ENCODE measurements around the gene CDC25A. TPM values are rescaled to one million over a fixed set of nuclear protein-coding genes. Genes with fewer than 3 reads are reported as not detected.

Gene CDC25A
- total and polyA plus RNA-seq, 9 of the 15 experiments (the other 6 are each of a cell fraction or from before 2014, with no cell fraction given): 3.4 to 61.3 (median 51.8) TPM

DNA sequence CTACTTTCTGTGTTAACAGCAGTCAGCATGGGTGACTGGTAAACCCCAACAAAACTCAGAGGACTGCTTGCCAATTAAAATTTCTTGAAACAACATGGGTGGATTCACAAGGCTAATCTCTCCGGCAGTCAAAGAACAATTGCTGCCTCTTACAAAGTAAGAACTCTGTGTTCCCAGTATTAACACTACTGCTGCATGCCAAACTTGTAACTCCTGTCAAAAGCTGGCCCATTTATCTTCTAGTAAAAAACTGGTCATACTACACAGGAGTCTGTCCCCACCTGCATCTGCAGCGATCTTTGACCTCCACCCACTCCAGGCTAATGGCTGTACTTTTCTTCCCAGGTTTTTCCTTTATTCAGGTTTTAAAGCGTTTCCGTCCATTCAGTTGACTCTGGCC, 44.0 kb upstream of the CDC25A start:
- H3K4me1 ChIP-seq (replicated peaks in 1 of 2; ENCODE audit: control insufficient read depth in 2 of 2, insufficient read depth in 2 of 2, low read length in 2 of 2): peaks cover 7 to 14% of the 10 kb centered on the region in 2 experiments; a peak in 3 of 5 replicates
- no peak overlapping the region for H3K9ac ChIP-seq (ENCODE audit: insufficient read depth in 1 of 2, low read depth in 2 of 2, low read length in 2 of 2)
- in situ Hi-C loops (cut with MboI) (loop anchor here (10.0 kb wide), 1 partner anchor 203 kb away; the partner anchor contains the start of gene PLXNB1), intact Hi-C loops (cut with micrococcal nuclease) (loop anchor here (2.0 kb wide), 2 partner anchors 41 to 205 kb away; no protein-coding TSS in a partner anchor)
- H3K36me3 ChIP-seq (ENCODE audit: control insufficient read depth, insufficient read depth, low read length): no peaks in the 10 kb centered on the region
- peaks cover 3% of the 10 kb centered on the region for H3K9me3 ChIP-seq (replicated peaks; ENCODE audit: control insufficient read depth, insufficient read depth, low read depth, low read length)
- no peak overlapping the region for H3K4me2 ChIP-seq (ENCODE audit: insufficient read depth, low read length)
- H3K4me3 ChIP-seq: no peak overlapping the region
- ATAC-seq (no peak), FAIRE-seq (no peak), DNase-seq (ENCODE audit: extremely low read depth in 1 of 4, low spot score in 3 of 4) (no peak)
- no peak overlapping the region for H2AFZ ChIP-seq (ENCODE audit: low read depth, low read length)
- H3K27me3 ChIP-seq (ENCODE audit: control insufficient read depth in 2 of 2, insufficient read depth in 2 of 2, low read length in 2 of 2): peaks cover 0 to 2% of the 10 kb centered on the region in 2 experiments; a peak in 1 of 5 replicates
- H3K9me1 ChIP-seq (ENCODE audit: control insufficient read depth, insufficient read depth, low read length): no peaks in the 10 kb centered on the region
- H3K27ac ChIP-seq (ENCODE audit: extremely low read depth, low read depth, low read length): no peak overlapping the region
- H4K20me1 ChIP-seq (replicated peaks; ENCODE audit: control insufficient read depth, insufficient read depth, low read length): no peaks in the 10 kb centered on the region
- 30% methylated on average over 3 of the region's 4 CpGs for WGBS (ENCODE audit: insufficient coverage, low coverage, missing lambda C conversion rate)
- BruUV-seq (replicated peaks): no TSS peak
- no peaks in the 10 kb centered on the region for H3K79me2 ChIP-seq (ENCODE audit: control insufficient read depth, insufficient read depth, low read length)
- TF ChIP-seq ARHGAP35 (IDR thresholded peaks at IDR 0.05; ENCODE audit: partially characterized antibody): no peak
- TF ChIP-seq, protein P1, sequence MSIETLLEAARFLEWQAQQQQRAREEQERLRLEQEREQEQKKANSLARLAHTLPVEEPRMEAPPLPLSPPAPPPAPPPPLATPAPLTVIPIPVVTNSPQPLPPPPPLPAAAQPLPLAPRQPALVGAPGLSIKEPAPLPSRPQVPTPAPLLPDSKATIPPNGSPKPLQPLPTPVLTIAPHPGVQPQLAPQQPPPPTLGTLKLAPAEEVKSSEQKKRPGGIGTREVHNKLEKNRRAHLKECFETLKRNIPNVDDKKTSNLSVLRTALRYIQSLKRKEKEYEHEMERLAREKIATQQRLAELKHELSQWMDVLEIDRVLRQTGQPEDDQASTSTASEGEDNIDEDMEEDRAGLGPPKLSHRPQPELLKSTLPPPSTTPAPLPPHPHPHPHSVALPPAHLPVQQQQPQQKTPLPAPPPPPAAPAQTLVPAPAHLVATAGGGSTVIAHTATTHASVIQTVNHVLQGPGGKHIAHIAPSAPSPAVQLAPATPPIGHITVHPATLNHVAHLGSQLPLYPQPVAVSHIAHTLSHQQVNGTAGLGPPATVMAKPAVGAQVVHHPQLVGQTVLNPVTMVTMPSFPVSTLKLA (conservative IDR thresholded peaks at IDR 0.05): no peak
- TF ChIP-seq, protein P2, sequence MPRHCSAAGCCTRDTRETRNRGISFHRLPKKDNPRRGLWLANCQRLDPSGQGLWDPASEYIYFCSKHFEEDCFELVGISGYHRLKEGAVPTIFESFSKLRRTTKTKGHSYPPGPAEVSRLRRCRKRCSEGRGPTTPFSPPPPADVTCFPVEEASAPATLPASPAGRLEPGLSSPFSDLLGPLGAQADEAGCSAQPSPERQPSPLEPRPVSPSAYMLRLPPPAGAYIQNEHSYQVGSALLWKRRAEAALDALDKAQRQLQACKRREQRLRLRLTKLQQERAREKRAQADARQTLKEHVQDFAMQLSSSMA (CRISPR knock-in tag; IDR thresholded peaks at IDR 0.05): no peak
- no peak for TF ChIP-seq FOXK2 (conservative IDR thresholded peaks at IDR 0.05 in 1 of 2, IDR thresholded peaks at IDR 0.05 in 1 of 2; ENCODE audit: low read depth in 2 of 2)
- TF ChIP-seq CHCHD3 (CRISPR knock-in tag; IDR thresholded peaks at IDR 0.05): no peak
- TF ChIP-seq, protein P3, sequence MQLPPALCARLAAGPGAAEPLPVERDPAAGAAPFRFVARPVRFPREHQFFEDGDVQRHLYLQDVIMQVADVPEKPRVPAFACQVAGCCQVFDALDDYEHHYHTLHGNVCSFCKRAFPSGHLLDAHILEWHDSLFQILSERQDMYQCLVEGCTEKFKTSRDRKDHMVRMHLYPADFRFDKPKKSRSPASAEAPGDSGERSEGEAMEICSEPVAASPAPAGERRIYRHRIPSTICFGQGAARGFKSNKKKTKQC (CRISPR knock-in tag; IDR thresholded peaks at IDR 0.05): no peak
- TF ChIP-seq, protein P4, sequence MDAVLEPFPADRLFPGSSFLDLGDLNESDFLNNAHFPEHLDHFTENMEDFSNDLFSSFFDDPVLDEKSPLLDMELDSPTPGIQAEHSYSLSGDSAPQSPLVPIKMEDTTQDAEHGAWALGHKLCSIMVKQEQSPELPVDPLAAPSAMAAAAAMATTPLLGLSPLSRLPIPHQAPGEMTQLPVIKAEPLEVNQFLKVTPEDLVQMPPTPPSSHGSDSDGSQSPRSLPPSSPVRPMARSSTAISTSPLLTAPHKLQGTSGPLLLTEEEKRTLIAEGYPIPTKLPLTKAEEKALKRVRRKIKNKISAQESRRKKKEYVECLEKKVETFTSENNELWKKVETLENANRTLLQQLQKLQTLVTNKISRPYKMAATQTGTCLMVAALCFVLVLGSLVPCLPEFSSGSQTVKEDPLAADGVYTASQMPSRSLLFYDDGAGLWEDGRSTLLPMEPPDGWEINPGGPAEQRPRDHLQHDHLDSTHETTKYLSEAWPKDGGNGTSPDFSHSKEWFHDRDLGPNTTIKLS (IDR thresholded peaks at IDR 0.05; ENCODE audit: borderline replicate concordance, low read depth): no peak
- TF ChIP-seq CBX5 (IDR thresholded peaks at IDR 0.05; ENCODE audit: borderline replicate concordance, low read depth): no peak
- no peak for TF ChIP-seq ZNF143 (CRISPR knock-in tag; IDR thresholded peaks at IDR 0.05)
- TF ChIP-seq ZNF133 (CRISPR knock-in tag; IDR thresholded peaks at IDR 0.05): no peak
- no peak for TF ChIP-seq FOS (IDR thresholded peaks at IDR 0.05; ENCODE audit: extremely low read depth, insufficient read length)
- no peak for TF ChIP-seq WHSC1 (IDR thresholded peaks at IDR 0.05; ENCODE audit: low read length)
- no peak for TF ChIP-seq ZNF699 (CRISPR knock-in tag; IDR thresholded peaks at IDR 0.05; ENCODE audit: insufficient replicate concordance)
- TF ChIP-seq SMAD4 (CRISPR knock-in tag; conservative IDR thresholded peaks at IDR 0.05): no peak
- POLR2A ChIA-PET: no interaction called here
- CTCF ChIA-PET (ENCODE audit: low intra/inter-chr PET ratio): interaction anchor here (0.8 to 1.1 kb wide), 3 partner anchors 162 to 203 kb away, joined by 3 read pairs; no protein-coding TSS in a partner anchor
